ENCODE results near the gene ANO3. TPM values are rescaled to one million over a fixed set of nuclear protein-coding genes. Genes with fewer than 3 reads are reported as not detected.
"Not testable (repeated sequence)": the region's sequence is repeated elsewhere in the genome, so short reads cannot be mapped to it uniquely, and the experiment has no call there.

ANO3 gene
- total RNA-seq = not detected
- not detected for polyA plus RNA-seq

DNA sequence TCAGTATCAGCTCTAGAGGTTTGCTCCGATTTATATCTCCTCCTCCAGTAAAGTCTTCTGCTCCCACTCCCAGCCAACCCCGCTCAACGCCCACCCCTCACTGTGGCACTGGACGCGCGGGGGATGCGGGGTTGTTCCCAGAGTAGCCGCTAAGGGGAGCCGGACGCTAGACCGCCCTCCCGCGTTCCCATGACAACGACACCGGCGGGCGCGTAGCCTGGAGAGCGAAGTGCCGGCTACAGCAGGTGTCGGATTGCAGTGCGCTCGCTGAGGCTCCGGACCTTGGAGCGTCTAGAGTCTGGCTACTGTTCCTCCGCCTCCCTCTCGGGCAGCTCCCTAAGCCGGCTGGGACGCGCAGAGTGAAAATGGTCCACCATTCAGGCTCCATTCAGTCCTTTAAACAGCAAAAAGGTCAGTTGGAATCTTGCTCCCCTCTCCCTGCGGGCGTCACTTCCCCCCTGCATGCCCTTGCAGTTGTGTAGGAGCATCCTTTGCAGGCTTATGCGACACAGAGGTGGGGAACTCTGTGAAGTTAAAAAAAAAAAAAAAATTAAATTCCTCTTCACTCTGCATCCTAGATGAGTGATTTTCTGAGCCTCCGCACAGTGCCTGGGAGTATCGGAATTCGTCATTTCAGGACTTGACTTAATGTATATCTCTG is at the start of gene ANO3:
Gene ANO3 (plus strand): TSS at position 220 of the 661 bp plus-strand sequence. CDS start 146 bp downstream, at position 366.
- H3K4me1 Mint-ChIP-seq = peaks cover 0 to 1% (median 0%) of the 10 kb centered on the region in 4 donors
- H3K27me3 ChIP-seq (ENCODE audit: insufficient read depth, low read length) = no peaks in the 10 kb centered on the region
- H3K4me3 ChIP-seq (ENCODE audit: low read length in 2 of 2) = no peak within 1 kb of the TSS
- intact Hi-C loops (cut with micrococcal nuclease) = no loop called here
- no peak within 1 kb of the TSS for H3K27ac Mint-ChIP-seq
- H3K36me3 Mint-ChIP-seq = no peaks in the 10 kb centered on the region
- no peaks in the 10 kb centered on the region for H3K4me1 ChIP-seq (ENCODE audit: insufficient read depth, low read length)
- no peaks in the 10 kb centered on the region for H3K9me3 ChIP-seq (ENCODE audit: control insufficient read depth in 1 of 2, low read length in 2 of 2)
- peak within 1 kb of the TSS in 1 of 8 donors; percentile 34 for H3K4me3 Mint-ChIP-seq
- POLR2A ChIA-PET (ENCODE audit: partially characterized antibody) = no interaction called here
- no peaks in the 10 kb centered on the region for H3K27me3 Mint-ChIP-seq
- CTCF ChIA-PET (ENCODE audit: partially characterized antibody) = no interaction called here
- no peak within 1 kb of the TSS for H3K27ac ChIP-seq (ENCODE audit: low read depth, low read length)
- H3K36me3 ChIP-seq (ENCODE audit: insufficient read depth, low read length) = no peaks in the 10 kb centered on the region
- no peak for DNase-seq
- peaks cover 1 to 9% (median 3%) of the 10 kb centered on the region in 8 donors for H3K9me3 Mint-ChIP-seq

DNA sequence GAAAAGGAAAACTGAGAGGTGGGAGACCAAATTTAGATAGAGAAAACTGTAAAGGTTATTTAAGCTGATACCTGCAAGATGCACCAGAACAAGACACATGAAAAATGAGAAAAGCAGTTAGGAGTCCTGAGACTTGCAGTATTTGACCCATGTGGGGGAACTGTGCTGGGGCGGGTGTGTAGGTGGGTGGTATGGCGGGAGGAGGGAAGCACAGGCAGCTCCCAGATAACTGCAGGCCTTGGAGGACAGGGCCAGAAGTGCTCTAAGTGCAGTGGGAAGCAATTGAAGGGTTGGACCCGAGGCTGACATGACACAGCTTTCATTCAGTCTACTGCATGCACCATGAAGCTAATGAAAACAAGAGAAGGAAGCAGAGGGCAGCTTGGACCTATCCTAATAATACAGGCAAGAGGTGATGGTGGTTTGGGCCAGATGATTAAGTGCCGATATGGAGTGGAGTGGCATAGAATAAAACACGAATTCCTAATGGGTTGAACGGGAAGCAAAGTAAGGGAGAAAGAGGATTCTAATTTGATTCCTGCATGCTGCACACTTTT is 48.0 kb upstream of the ANO3 start:
- CTCF ChIA-PET (ENCODE audit: partially characterized antibody) = interaction anchor here (1.0 to 2.4 kb wide), 8 partner anchors 10 to 1201 kb away, joined by 3 to 15 read pairs (median 4); no protein-coding TSS in a partner anchor
- Histone ChIP-seq H3K27me3 (ENCODE audit: insufficient read depth, low read length) (no peaks in the 10 kb centered on the region), H3K4me1 (ENCODE audit: insufficient read depth, low read length) (no peaks in the 10 kb centered on the region), H3K4me3 (ENCODE audit: low read length in 2 of 2) (no peak overlapping the region), H3K36me3 (ENCODE audit: insufficient read depth, low read length) (no peaks in the 10 kb centered on the region), H3K27ac (ENCODE audit: low read depth, low read length) (no peak overlapping the region), H3K9me3 (ENCODE audit: control insufficient read depth in 1 of 2, low read length in 2 of 2) (no peaks in the 10 kb centered on the region)
- Mint-ChIP-seq H3K27me3 (peaks cover 0 to 7% of the 10 kb centered on the region in 2 donors), H3K27ac (peak overlapping the region in 1 of 7 donors; percentile 53), H3K4me1 (peaks cover 5 to 10% (median 7%) of the 10 kb centered on the region in 4 donors), H3K9me3 (no peaks in the 10 kb centered on the region), H3K36me3 (no peaks in the 10 kb centered on the region), H3K4me3 (peak overlapping the region in 7 of 8 donors; percentile 29 to 73 (median 71))
- POLR2A ChIA-PET (ENCODE audit: partially characterized antibody) = no interaction called here
- DNase-seq = peak in 1 of 5 donors; percentile 25
- intact Hi-C loops (cut with micrococcal nuclease) = loop anchor here (2.0 kb wide), 1 partner anchor 1203 kb away; no protein-coding TSS in a partner anchor

DNA sequence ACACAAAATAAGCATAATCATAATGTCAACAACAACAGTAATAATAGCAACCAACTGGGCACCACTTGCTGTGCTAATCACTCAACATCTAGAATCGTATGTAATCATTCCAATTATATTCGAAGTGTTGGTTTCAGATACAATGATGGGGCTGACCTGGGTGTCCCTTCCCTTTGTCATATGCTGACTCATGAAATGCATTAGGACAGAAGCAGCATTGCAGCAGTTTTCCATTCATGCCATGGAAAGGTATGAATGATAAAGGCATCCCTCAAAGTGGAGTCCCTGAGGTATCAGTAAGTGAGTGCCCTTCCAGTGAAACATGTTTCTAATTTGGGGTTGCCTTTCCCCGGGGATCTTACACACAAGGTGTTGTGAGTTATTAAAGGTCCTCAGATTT is 46.3 kb upstream of the ANO3 start:
- no peak overlapping the region for H3K27ac ChIP-seq (ENCODE audit: low read depth, low read length)
- peaks cover 0 to 7% of the 10 kb centered on the region in 2 donors for H3K27me3 Mint-ChIP-seq

DNA sequence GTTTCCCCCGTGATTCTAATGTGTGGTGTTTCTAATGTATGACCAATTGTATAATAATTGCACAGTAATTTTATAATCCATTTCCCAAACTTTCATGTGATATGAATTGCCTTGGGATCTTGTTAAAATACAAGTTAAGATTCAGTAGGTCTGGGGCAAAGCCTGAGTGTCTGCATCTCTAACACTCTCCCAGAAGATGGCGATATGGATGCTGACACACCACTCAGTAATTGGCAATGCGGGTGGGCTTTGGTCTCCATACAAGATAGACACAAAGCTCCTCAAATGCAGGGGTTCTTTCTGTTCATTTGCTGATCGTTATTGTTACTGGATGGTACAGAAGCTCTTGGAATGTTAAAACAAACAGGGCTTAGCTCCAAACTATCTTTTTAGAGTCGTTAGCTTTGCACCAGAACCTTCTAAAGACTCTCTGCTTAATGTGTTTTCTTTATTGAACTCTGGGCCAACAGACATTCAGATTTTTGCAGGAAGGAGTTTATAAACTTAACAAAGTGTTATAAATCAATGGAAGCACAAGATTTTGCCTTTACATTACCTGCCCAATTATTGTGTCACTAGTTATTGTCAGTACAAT is 45.4 kb upstream of the ANO3 start:
- CTCF ChIA-PET (ENCODE audit: partially characterized antibody) = no interaction called here
- H3K4me1 Mint-ChIP-seq = peaks cover 5 to 10% (median 7%) of the 10 kb centered on the region in 4 donors
- H3K36me3 Mint-ChIP-seq = no peaks in the 10 kb centered on the region
- intact Hi-C loops (cut with micrococcal nuclease) = no loop called here
- Histone ChIP-seq H3K27ac (ENCODE audit: low read depth, low read length) (no peak overlapping the region), H3K27me3 (ENCODE audit: insufficient read depth, low read length) (no peaks in the 10 kb centered on the region), H3K36me3 (ENCODE audit: insufficient read depth, low read length) (no peaks in the 10 kb centered on the region), H3K4me3 (ENCODE audit: low read length in 2 of 2) (no peak overlapping the region), H3K9me3 (ENCODE audit: control insufficient read depth in 1 of 2, low read length in 2 of 2) (no peaks in the 10 kb centered on the region), H3K4me1 (ENCODE audit: insufficient read depth, low read length) (no peaks in the 10 kb centered on the region)
- no peaks in the 10 kb centered on the region for H3K9me3 Mint-ChIP-seq
- no peak overlapping the region for H3K4me3 Mint-ChIP-seq
- H3K27ac Mint-ChIP-seq = no peak overlapping the region
- DNase-seq = no peak
- POLR2A ChIA-PET (ENCODE audit: partially characterized antibody) = no interaction called here
- H3K27me3 Mint-ChIP-seq = peaks cover 0 to 7% of the 10 kb centered on the region in 2 donors

More for the DNA sequence above, 46.3 kb upstream of the ANO3 start:
- H3K36me3 ChIP-seq (ENCODE audit: insufficient read depth, low read length) = no peaks in the 10 kb centered on the region
- no peaks in the 10 kb centered on the region for H3K4me1 ChIP-seq (ENCODE audit: insufficient read depth, low read length)
- DNase-seq = no peak
- H3K4me3 ChIP-seq (ENCODE audit: low read length in 2 of 2) = no peak overlapping the region
- Mint-ChIP-seq H3K4me3 (no peak overlapping the region), H3K4me1 (peaks cover 5 to 10% (median 7%) of the 10 kb centered on the region in 4 donors), H3K36me3 (no peaks in the 10 kb centered on the region), H3K27ac (no peak overlapping the region), H3K9me3 (no peaks in the 10 kb centered on the region)
- no peaks in the 10 kb centered on the region for H3K27me3 ChIP-seq (ENCODE audit: insufficient read depth, low read length)
- ChIA-PET POLR2A (ENCODE audit: partially characterized antibody) (no interaction called here), CTCF (ENCODE audit: partially characterized antibody) (no interaction called here)
- no peaks in the 10 kb centered on the region for H3K9me3 ChIP-seq (ENCODE audit: control insufficient read depth in 1 of 2, low read length in 2 of 2)
- intact Hi-C loops (cut with micrococcal nuclease) = loop anchor here (2.0 kb wide), 1 partner anchor 1201 kb away; no protein-coding TSS in a partner anchor

DNA sequence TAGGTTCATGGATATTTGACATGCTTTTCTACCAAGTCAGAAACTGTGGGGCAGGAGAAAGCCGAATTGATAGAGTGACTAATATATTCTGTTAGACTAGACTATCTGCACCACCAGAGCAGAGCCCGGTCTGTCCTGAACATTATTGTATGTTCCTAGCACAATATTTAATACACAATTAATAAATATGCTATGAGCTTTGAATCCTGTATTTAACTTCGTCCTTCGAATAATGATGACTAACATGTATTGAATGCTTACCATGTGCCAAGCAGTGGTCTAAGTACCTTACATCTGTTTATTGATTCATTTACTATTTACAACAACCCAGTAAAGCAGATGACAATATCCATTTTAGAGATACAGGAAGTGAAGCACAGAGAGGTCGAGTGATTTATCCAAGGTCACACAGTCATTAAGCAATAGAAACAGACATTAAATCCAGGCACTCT is 44.8 kb upstream of the ANO3 start:
- H3K9me3 ChIP-seq (ENCODE audit: control insufficient read depth in 1 of 2, low read length in 2 of 2) = no peaks in the 10 kb centered on the region
- no peaks in the 10 kb centered on the region for H3K36me3 Mint-ChIP-seq
- H3K27ac Mint-ChIP-seq = no peak overlapping the region
- H3K4me3 Mint-ChIP-seq = no peak overlapping the region
- no peak for DNase-seq
- ChIA-PET POLR2A (ENCODE audit: partially characterized antibody) (no interaction called here), CTCF (ENCODE audit: partially characterized antibody) (no interaction called here)
- no peaks in the 10 kb centered on the region for H3K36me3 ChIP-seq (ENCODE audit: insufficient read depth, low read length)
- no peaks in the 10 kb centered on the region for H3K27me3 ChIP-seq (ENCODE audit: insufficient read depth, low read length)
- no peak overlapping the region for H3K4me3 ChIP-seq (ENCODE audit: low read length in 2 of 2)
- no peak overlapping the region for H3K27ac ChIP-seq (ENCODE audit: low read depth, low read length)
- peaks cover 5 to 10% (median 7%) of the 10 kb centered on the region in 4 donors for H3K4me1 Mint-ChIP-seq
- H3K27me3 Mint-ChIP-seq = peaks cover 0 to 7% of the 10 kb centered on the region in 2 donors
- H3K9me3 Mint-ChIP-seq = peaks cover 0 to 1% (median 0%) of the 10 kb centered on the region in 8 donors
- intact Hi-C loops (cut with micrococcal nuclease) = no loop called here
- no peaks in the 10 kb centered on the region for H3K4me1 ChIP-seq (ENCODE audit: insufficient read depth, low read length)

DNA sequence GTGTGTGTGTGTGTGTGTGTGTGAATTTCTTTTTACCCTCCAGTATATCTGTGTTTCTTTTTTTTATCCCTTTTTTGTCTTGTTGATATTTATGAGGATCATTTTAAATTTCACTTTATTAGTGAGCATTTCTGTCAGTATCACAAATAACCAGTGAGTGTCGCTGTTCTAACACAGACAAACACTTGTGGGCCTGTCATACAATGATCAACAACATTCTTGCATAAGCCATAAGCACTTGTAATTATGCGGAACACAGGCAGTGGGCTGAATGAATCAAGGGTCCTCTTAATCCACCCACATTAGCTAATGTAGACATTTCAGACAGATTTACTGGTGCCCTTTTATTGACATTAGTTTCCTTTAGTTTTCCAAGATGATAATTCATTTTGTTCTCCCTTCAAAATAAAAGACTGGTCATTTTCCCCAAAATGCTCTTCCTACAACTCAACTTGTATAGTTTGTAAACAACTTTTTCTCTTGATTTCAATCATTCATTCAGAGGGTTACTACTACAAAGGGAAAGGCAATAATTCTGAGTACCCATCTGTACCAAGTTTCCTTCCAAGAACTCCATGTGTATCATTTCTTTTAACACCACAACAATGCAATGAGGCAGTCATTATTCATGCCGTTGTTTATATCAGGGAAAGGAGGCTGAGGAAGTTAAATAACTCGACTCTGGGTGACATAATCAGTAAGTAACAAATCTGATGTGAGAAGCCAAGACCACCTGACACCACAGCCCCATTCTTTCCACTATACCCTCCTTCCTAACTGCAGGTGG is 34.5 kb upstream of the ANO3 start:
- Histone ChIP-seq H3K27ac (ENCODE audit: low read depth, low read length) (no peak overlapping the region), H3K36me3 (ENCODE audit: insufficient read depth, low read length) (no peaks in the 10 kb centered on the region), H3K4me3 (ENCODE audit: low read length in 2 of 2) (no peak overlapping the region), H3K4me1 (ENCODE audit: insufficient read depth, low read length) (no peaks in the 10 kb centered on the region), H3K27me3 (ENCODE audit: insufficient read depth, low read length) (no peaks in the 10 kb centered on the region), H3K9me3 (ENCODE audit: control insufficient read depth in 1 of 2, low read length in 2 of 2) (no peaks in the 10 kb centered on the region)
- no peak overlapping the region for H3K4me3 Mint-ChIP-seq
- no peak for DNase-seq
- H3K27ac Mint-ChIP-seq = no peak overlapping the region
- intact Hi-C loops (cut with micrococcal nuclease) = no loop called here
- H3K9me3 Mint-ChIP-seq = no peaks in the 10 kb centered on the region
- H3K27me3 Mint-ChIP-seq = no peaks in the 10 kb centered on the region
- POLR2A ChIA-PET (ENCODE audit: partially characterized antibody) = no interaction called here
- CTCF ChIA-PET (ENCODE audit: partially characterized antibody) = interaction anchor here (0.8 to 1.2 kb wide), 3 partner anchors 13 to 25 kb away, joined by 3 to 4 read pairs (median 3); no protein-coding TSS in a partner anchor
- no peaks in the 10 kb centered on the region for H3K36me3 Mint-ChIP-seq
- no peaks in the 10 kb centered on the region for H3K4me1 Mint-ChIP-seq

DNA sequence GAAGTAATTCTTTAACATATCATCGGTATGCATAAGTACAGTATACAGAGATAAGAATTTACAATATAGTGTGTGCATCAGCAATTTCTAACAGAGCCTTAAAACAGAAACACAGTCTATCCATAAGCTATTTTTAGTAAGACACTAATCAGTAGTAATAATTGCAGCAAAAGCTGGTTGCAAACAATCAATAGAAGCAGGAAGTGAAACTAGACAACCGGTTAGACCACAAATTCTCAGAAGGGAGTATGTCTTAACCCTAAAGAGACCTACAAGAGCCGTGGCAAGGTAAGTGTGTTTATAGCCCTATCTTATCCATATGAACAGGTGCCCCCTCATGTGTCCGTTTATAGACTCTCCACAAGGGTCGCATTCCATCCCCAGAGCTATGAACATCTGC is 15.6 kb upstream of the ANO3 start:
- H3K36me3 ChIP-seq (ENCODE audit: insufficient read depth, low read length); H3K4me3 ChIP-seq (ENCODE audit: low read length in 2 of 2); DNase-seq; CTCF ChIA-PET (ENCODE audit: partially characterized antibody); H3K27me3 Mint-ChIP-seq; intact Hi-C loops (cut with micrococcal nuclease); POLR2A ChIA-PET (ENCODE audit: partially characterized antibody); H3K9me3 ChIP-seq (ENCODE audit: control insufficient read depth in 1 of 2, low read length in 2 of 2); H3K4me1 Mint-ChIP-seq; H3K4me3 Mint-ChIP-seq; H3K36me3 Mint-ChIP-seq; H3K4me1 ChIP-seq (ENCODE audit: insufficient read depth, low read length); H3K27ac ChIP-seq (ENCODE audit: low read depth, low read length); H3K27me3 ChIP-seq (ENCODE audit: insufficient read depth, low read length); H3K27ac Mint-ChIP-seq: not testable (repeated sequence)
- H3K9me3 Mint-ChIP-seq = peaks cover 0 to 10% (median 0%) of the 10 kb centered on the region in 8 donors

Data from CD4-positive, alpha-beta memory T cell (primary cell).